OCI-LY3 (cell line): Measurements from ENCODE around the gene ANKRD33B.

Experiments
- H2AFZ ChIP-seq: fragments of 200-600, 300-600 bp; shearing (Covaris generic); 2 replicates; pipeline ENCODE4 v1.6.0; 2014; ENCODE audit warnings: antibody characterized with exemption, low read depth, low read length
- H3K27ac ChIP-seq: fragments of 200-600, 300-600 bp; sonication (generic); 2 replicates; pipeline ENCODE4 v1.5.1; 2014; ENCODE audit warnings: mild to moderate bottlenecking, low read length, moderate library complexity, mixed read lengths
- H3K27me3 ChIP-seq: fragments of 200-600, 300-600 bp; sonication (generic); 2 replicates; pipeline ENCODE4 v1.6.1; 2014; ENCODE audit warnings: low read depth, low read length, mixed read lengths
- H3K36me3 ChIP-seq: fragments of 200-600, 300-600 bp; sonication (generic); replicated peaks from 2 replicates; pipeline ENCODE3; 2014; ENCODE audit warnings: low read depth, low read length, mixed read lengths
- H3K4me1 ChIP-seq: fragments of 300-600, 200-600 bp; sonication (generic); 2 replicates; pipeline ENCODE4 v1.6.1; 2014; ENCODE audit warnings: low read length, mixed read lengths
- H3K4me2 ChIP-seq: fragments of 200-600, 300-600 bp; sonication (generic); 2 replicates; pipeline ENCODE4 v1.6.1; 2014; ENCODE audit warnings: low read length, mixed read lengths
- H3K4me3 ChIP-seq: fragments of 300-600, 200-600 bp; sonication (generic); 2 replicates; pipeline ENCODE4 v1.5.1; 2014; ENCODE audit warnings: antibody characterized with exemption, mild to moderate bottlenecking, low read length, moderate library complexity
- H3K79me2 ChIP-seq: fragments of 300-600, 200-600 bp; shearing (Covaris generic); 2 replicates; pipeline ENCODE4 v1.6.1; 2014; ENCODE audit warnings: mild to moderate bottlenecking, low read length, mixed read lengths
- H3K9ac ChIP-seq: fragments of 300-600, 200-600 bp; shearing (Covaris generic); 2 replicates; pipeline ENCODE4 v1.6.0; 2014; ENCODE audit warnings: mild to moderate bottlenecking, low read length, moderate library complexity
- H3K9me3 ChIP-seq: fragments of 200-600, 300-600 bp; shearing (Covaris generic); 2 replicates; pipeline ENCODE4 v1.6.1; 2014; ENCODE audit warnings: low read length, mixed read lengths; ENCODE audit not compliant: insufficient read depth
- H4K20me1 ChIP-seq: fragments of 200-600, 300-600 bp; sonication (generic); 2 replicates; pipeline ENCODE4 v1.6.1; 2016; ENCODE audit warnings: low read length, mixed read lengths; ENCODE audit not compliant: insufficient read depth
- CTCF ChIP-seq: fragments of 200-600, 300-600 bp; sonication (generic); IDR thresholded peaks from 2 replicates; pipeline ENCODE4 v1.5.1; 2014; ENCODE audit warnings: antibody characterized with exemption, low read length, low read depth
- EZH2phosphoT487 ChIP-seq: fragments of 200-600 bp; shearing (Covaris generic); IDR thresholded peaks from 2 replicates; pipeline ENCODE4 v1.6.1; 2018; ENCODE audit warnings: antibody characterized with exemption, mixed run types, low read depth

ANKRD33B gene

DNA sequence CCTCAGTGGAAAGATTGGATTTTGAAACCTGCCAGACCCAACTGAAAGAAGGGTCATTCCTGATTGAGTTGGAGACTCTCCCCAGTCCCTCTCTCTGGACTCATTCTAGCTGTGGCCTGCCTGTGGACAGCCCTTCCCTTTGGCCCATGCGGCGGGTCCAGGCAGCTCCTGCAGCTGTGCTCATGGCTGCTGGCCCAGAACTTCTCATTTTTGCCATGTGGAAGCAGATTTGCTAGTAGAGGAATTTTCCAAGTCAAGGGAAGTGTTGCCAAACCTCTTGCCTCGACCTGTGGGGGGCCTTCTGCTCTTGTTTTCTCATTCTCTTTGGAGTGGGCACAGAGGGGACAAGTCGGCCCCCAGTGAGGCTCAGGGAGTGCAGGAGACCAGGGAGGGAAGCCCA lies 89.2 kb downstream of the ANKRD33B start:
- H4K20me1 ChIP-seq, result no peaks in the 10 kb centered on the region
- H3K4me1 ChIP-seq, result no peaks in the 10 kb centered on the region
- H3K27ac ChIP-seq, result no peak overlapping the region

DNA sequence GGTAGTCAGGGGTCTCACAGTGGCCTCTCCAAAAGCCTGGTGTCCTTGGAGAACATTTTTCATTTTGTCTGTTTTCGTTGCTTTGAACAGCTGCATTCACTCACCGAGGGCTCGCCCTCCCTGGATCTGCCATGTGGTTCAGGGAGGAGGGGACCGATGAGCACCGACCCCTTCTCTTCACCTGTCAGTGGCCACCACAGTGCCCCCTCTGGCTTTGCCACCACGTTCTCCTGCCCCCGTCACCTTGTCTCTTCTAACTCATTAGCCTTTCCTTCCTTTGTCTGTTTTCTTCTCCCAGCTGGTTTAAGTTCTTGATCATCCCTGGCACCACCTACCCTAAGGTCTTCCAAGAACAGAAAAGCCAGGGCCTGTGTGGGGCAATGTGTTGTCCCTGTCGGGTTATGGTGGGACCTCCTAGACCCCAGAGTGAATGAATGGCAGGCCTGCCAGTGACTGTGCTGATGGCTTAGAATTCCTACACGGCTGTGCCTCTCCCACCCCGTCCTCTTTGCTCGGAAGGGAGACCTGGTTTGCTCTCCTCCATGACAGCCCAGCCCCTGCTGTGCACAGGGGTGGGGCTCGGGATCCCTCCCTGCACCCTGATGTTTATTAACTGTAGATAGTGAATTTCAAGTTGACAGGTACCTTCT lies 90.0 kb downstream of the ANKRD33B start:
- Histone ChIP-seq H3K4me2 (no peak overlapping the region), H3K27ac (no peak overlapping the region), H3K4me1 (no peaks in the 10 kb centered on the region), H2AFZ (no peak overlapping the region), H3K36me3 (peaks cover 35% of the 10 kb centered on the region), H3K27me3 (no peaks in the 10 kb centered on the region), H4K20me1 (no peaks in the 10 kb centered on the region), H3K9me3 (no peaks in the 10 kb centered on the region), H3K4me3 (no peak overlapping the region), H3K79me2 (peaks cover 24% of the 10 kb centered on the region), H3K9ac (no peak overlapping the region)
- TF ChIP-seq CTCF (no peak), EZH2phosphoT487 (no peak)

More for the DNA sequence above, 89.2 kb downstream of the ANKRD33B start:
- H2AFZ ChIP-seq, result no peak overlapping the region
- peaks cover 26% of the 10 kb centered on the region for H3K79me2 ChIP-seq
- no peak overlapping the region for H3K4me2 ChIP-seq
- H3K36me3 ChIP-seq, result peaks cover 34% of the 10 kb centered on the region
- TF ChIP-seq CTCF (no peak), EZH2phosphoT487 (no peak)
- no peaks in the 10 kb centered on the region for H3K27me3 ChIP-seq
- H3K4me3 ChIP-seq, result no peak overlapping the region
- no peaks in the 10 kb centered on the region for H3K9me3 ChIP-seq
- no peak overlapping the region for H3K9ac ChIP-seq

DNA sequence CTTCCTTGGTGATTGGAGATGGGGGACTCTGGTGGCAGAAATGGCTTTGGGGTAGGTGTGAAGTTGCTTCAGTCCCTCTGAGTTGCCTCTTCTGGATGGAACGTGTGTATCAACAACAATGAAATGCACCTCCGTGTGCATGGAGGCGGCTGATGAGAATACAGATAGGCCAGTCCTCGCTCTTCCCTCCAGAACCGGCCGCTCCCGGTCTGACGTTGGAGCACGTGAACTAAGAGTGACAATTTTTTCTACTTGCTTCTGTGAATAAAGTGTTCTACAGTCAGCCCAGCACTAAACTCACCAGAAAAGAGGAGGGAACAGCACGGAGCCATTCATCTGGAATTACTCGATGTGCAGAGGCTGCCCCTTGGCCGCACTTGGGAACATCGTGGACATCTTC lies 90.7 kb downstream of the ANKRD33B start:
- Histone ChIP-seq H2AFZ (no peak overlapping the region), H3K9me3 (no peaks in the 10 kb centered on the region), H4K20me1 (no peaks in the 10 kb centered on the region), H3K4me3 (no peak overlapping the region), H3K36me3 (peaks cover 35% of the 10 kb centered on the region), H3K79me2 (peaks cover 24% of the 10 kb centered on the region), H3K4me1 (no peaks in the 10 kb centered on the region), H3K4me2 (no peak overlapping the region), H3K9ac (no peak overlapping the region), H3K27ac (no peak overlapping the region), H3K27me3 (no peaks in the 10 kb centered on the region)
- TF ChIP-seq CTCF, result no peak
- no peak for TF ChIP-seq EZH2phosphoT487

DNA sequence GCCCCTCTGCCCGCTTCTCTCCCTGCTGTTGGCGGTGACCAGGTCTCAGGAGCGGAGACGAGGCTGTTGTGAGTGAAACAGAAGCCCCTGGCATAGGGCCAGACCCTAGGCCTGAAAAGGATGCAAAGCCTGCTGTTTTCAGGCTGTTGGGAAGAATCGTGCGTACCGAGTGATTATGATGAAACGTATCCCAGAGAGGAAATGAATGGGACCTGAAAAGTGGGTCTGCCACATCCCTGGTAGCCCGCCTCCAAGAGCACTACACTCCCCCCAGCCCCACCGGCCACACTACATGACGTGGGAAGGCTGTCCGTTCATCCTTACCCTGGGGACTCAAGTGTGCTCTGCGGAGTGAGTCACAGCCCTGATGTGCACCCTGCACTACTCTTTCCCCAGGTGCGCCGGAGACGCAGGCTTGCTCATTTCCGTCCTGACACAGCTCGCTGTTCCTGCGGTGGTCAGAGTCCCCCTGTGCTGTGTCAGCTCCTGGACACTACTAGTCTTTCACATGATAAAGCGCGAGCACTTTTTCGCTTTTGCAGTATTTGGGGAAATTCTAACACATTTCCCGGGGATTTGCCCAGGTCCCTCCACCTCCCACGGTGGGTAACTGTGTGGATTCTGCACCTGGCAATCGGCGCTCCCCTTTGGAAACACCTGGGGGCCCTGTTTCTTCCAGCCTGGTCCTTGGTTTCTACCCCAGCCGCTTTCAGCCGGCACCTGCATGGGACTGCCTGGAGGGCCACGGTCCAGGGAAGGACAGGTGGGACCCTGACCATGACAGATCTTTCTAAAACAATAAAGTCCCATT lies 91.5 kb downstream of the ANKRD33B start:
- H3K4me3 ChIP-seq, result no peak overlapping the region
- TF ChIP-seq CTCF (no peak), EZH2phosphoT487 (no peak)
- H3K27ac ChIP-seq, result no peak overlapping the region
- H4K20me1 ChIP-seq, result no peaks in the 10 kb centered on the region
- no peak overlapping the region for H2AFZ ChIP-seq
- no peaks in the 10 kb centered on the region for H3K27me3 ChIP-seq
- no peak overlapping the region for H3K9ac ChIP-seq
- H3K4me2 ChIP-seq, result no peak overlapping the region
- no peaks in the 10 kb centered on the region for H3K9me3 ChIP-seq
- peaks cover 35% of the 10 kb centered on the region for H3K36me3 ChIP-seq
- peaks cover 24% of the 10 kb centered on the region for H3K79me2 ChIP-seq
- H3K4me1 ChIP-seq, result no peaks in the 10 kb centered on the region
